GM12865 (cell line): ENCODE data around the gene AGBL4.

Experiments used
- DNase-seq: peaks from one replicate; pipeline ENCODE4 v3.0.0; 2010; ENCODE audit warnings: low read depth
- H3K4me3 ChIP-seq: 2 replicates; pipeline ENCODE4 v1.5.1; 2011; ENCODE audit warnings: mild to moderate bottlenecking, low read depth, low read length, control low read depth
- TF ChIP-seq, protein P1 (sequence below): IDR thresholded peaks from 2 replicates; pipeline ENCODE4 v1.5.1; 2011; ENCODE audit warnings: low read length, control low read depth, low read depth, inconsistent platforms; ENCODE audit not compliant: insufficient read depth; ENCODE audit errors: missing control alignments

The AGBL4 gene

DNA sequence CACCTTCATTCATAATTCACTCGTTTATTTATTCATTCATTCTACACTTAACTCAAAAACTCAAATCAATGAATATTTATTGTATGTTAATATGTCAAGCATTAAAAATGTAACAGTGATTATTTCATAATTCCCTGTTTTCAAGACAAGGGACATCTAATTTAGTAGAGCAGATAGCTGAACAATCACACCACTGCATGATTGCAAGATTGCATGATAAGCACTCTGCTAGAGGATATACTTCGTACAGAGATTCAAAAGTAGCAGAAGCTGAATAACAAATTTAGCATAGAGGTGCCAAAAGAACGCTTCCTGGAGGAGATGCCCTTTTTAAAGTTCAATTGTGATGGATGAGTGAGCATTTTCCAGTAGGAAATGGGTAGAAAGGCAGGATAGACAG lies 1056.4 kb downstream of the AGBL4 start:
- H3K4me3 ChIP-seq = no peak overlapping the region
- DNase-seq = no peak
- TF ChIP-seq, protein P1, sequence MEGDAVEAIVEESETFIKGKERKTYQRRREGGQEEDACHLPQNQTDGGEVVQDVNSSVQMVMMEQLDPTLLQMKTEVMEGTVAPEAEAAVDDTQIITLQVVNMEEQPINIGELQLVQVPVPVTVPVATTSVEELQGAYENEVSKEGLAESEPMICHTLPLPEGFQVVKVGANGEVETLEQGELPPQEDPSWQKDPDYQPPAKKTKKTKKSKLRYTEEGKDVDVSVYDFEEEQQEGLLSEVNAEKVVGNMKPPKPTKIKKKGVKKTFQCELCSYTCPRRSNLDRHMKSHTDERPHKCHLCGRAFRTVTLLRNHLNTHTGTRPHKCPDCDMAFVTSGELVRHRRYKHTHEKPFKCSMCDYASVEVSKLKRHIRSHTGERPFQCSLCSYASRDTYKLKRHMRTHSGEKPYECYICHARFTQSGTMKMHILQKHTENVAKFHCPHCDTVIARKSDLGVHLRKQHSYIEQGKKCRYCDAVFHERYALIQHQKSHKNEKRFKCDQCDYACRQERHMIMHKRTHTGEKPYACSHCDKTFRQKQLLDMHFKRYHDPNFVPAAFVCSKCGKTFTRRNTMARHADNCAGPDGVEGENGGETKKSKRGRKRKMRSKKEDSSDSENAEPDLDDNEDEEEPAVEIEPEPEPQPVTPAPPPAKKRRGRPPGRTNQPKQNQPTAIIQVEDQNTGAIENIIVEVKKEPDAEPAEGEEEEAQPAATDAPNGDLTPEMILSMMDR = no peak

DNA sequence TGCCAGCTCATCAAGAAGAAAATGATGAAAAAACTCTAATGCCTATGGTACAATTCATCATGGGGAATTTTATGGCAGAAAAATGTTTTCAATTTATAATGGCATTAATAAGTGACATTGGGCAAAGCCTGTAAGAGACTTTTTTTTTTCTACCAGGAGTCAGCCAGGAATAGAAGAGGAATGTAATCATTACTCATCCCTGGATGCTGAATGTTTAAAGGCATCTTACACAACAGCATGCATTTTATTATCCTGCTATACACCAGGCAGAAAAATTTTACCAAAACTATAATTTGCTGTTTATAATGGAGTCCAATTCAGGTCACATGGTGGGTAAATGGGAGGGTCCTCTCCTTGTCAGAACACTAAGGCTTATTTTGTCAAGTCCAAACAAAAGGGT lies 1057.2 kb downstream of the AGBL4 start:
- TF ChIP-seq, protein P1 = no peak
- H3K4me3 ChIP-seq = no peak overlapping the region
- DNase-seq = no peak

DNA sequence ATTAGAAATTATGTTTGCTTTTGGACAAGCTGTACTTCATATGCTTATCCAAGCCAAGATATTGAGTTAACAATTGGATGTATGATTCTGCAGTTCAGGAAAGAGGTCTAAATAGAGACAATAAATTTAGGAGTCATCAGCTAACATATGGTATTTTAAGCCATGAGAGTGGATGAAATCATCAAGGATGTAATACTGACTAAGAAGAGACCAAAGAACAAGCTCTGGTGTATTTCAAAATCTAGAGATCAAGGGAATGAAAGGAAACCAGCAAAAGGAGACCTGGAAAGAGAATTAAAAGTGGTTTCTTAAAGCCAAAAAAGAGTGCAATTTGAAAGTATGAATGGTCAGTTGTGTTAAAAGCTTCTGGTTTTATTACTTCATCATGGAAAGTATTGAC lies 1063.4 kb downstream of the AGBL4 start:
- DNase-seq = no peak
- TF ChIP-seq, protein P1 = no peak
- H3K4me3 ChIP-seq = no peak overlapping the region

DNA sequence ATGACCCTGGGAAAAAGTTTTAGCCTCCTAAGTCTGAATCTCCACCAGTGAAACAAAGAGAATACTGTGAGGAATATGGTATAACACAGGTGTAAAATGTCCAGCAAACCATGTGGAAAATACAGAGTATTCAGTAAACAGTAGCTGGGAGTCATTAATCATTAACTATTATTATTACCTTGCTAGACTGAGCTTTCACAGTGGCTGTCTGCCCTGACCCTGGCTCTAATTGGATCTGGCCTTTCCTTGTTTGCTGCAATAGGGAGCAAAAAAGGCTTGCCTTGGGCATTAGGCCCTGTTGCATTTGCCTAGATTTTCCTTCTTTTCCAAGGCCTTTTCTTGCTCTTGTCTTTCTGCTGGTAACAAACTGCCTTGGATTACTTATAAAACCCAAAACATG lies 1068.0 kb downstream of the AGBL4 start:
- TF ChIP-seq, protein P1 = no peak
- DNase-seq = no peak
- no peak overlapping the region for H3K4me3 ChIP-seq

DNA sequence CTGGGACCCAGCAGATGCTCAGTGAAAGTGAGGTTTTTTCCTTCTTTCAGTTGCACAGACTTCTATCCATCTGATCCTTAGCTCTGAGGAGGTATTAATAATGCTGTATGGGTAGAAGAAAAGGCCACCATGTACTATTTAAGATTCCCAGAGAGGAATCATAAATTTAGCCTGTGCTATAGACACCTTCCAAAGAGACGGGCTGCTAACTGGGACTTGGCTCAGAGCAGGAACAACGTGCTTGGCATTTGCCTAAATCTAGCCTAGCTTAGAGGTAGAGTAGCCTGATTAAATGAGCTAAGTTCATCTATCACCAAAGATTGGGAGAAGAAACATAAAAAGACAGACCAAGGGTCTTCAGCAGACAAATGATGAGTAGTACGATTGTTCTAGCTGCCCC lies 1070.1 kb downstream of the AGBL4 start:
- TF ChIP-seq, protein P1 = no peak
- DNase-seq = no peak
- no peak overlapping the region for H3K4me3 ChIP-seq

DNA sequence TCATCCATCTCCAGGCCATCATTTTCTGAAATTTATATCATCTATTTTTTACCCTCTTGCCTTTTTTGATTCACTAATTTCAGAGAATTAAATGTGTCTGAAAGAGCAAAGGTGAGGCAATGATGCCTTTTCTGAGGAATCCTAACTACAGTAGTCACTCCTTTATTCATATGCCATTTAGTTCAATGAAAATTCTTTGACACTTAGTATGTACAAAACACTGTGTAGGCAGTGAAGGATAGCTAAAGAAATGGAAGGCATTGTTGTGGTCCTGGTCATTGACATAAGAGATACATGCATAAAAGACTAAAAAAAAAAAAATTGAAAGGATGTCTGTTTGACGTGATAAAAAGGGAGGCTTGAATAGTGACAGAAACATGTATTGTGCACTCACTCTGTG lies 1075.2 kb downstream of the AGBL4 start:
- no peak for DNase-seq
- TF ChIP-seq, protein P1 = no peak
- H3K4me3 ChIP-seq = no peak overlapping the region

DNA sequence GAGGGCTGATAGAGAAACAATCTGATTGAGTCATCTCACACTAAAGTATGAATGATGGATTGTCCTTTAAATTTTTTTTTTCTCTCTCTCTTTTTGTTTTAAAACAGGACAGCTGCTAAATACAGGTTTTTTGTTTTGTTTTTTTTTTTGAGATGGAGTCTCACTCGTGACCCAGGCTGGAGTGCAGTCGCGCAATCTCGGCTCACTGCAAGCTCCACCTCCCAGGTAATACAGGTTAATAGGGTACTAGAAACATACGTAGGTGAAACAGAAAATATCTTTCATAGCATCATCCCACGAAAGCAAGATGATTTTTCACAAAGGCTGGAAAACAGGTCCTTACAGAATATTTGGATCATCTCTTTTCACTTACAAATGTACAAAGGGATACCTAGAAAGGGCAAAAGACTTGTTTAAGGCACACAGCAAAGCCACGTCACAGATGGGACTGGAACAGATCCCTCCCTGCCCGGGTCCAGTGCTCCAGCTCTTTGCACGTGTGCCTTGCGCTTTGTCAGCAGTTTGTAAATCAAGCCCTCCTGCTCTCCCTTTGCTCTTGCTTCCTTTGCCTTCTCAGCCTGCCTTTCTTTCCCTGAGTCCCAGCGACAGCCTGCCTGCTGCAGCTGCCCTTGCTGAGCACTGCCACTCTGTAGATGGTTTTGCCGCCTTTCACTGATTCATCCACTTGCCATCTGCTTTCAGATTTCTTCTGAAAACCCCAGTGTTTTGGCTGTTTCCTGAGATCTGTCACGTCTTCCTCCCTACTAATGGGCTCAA lies 1075.8 kb downstream of the AGBL4 start:
- no peak for DNase-seq

More for the DNA sequence above, 1075.8 kb downstream of the AGBL4 start:
- TF ChIP-seq, protein P1 = no peak
- no peak overlapping the region for H3K4me3 ChIP-seq
